SK-N-SH (cell line): ENCODE results near the gene ELMO1. TPM values are rescaled to one million over a fixed set of nuclear protein-coding genes. Genes with fewer than 3 reads are reported as not detected.

Source experiments
- CTCF ChIA-PET: fragments of 300-600, 350-600 bp; formaldehyde crosslinking; extraction: SDS; loops from one replicate; lab custom pipeline; 2021; lab: Yijun Ruan, JAX
- POLR2A ChIA-PET: fragments of 350-600 bp; sonication (Branson Sonifier 250); formaldehyde crosslinking; extraction: SDS; loops from one replicate; lab custom pipeline; 2020; ENCODE audit warnings: antibody characterized with exemption, inconsistent platforms; lab: Yijun Ruan, JAX
- DNase-seq: peaks from one replicate; pipeline ENCODE4 v3.0.0; 2012
- H2AFZ ChIP-seq: fragments of 200-600 bp; sonication (generic); 2 replicates; pipeline ENCODE4 v1.8.1; 2016; ENCODE audit warnings: antibody characterized with exemption, mild to moderate bottlenecking, low read depth
- H3F3A ChIP-seq: fragments of 200-600 bp; sonication (generic); replicated peaks from 2 replicates; pipeline ENCODE3; 2016; ENCODE audit warnings: antibody characterized with exemption, mild to moderate bottlenecking; ENCODE audit not compliant: insufficient read depth
- H3K27ac ChIP-seq, 2 experiments: fragments of 200-500 bp in 1 of 2; fragments of 200-600 bp in 1 of 2; sonication (Bioruptor generic) in 1 of 2; sonication (generic), shearing (Covaris generic) in 1 of 2; 2 replicates each; pipeline versions ENCODE4 v1.5.1 to v1.6.1; 2014 to 2016; ENCODE audit warnings: low read depth in 2 of 2, inconsistent platforms in 1 of 2, low read length in 1 of 2, mild to moderate bottlenecking in 1 of 2, mixed read lengths in 1 of 2
- H3K27me3 ChIP-seq: fragments of 200-600 bp; sonication (generic), shearing (Covaris generic); 2 replicates; pipeline ENCODE4 v1.6.1; 2016; ENCODE audit warnings: mixed run types; ENCODE audit not compliant: insufficient read depth
- H3K36me3 ChIP-seq, 2 experiments: fragments of 200-500 bp in 1 of 2; fragments of 200-600 bp in 1 of 2; sonication (Bioruptor generic) in 1 of 2; sonication (generic) in 1 of 2; replicated peaks in 1 of 2; 2 replicates each; pipeline versions ENCODE3 to v1.5.1; 2014 to 2016; ENCODE audit warnings: low read length in 1 of 2, mild to moderate bottlenecking in 1 of 2; ENCODE audit not compliant: insufficient read depth in 2 of 2, control insufficient read depth in 1 of 2
- H3K4me1 ChIP-seq, 2 experiments: fragments of 200-500 bp in 1 of 2; fragments of 200-600 bp in 1 of 2; sonication (Bioruptor generic) in 1 of 2; sonication (generic), shearing (Covaris generic) in 1 of 2; 2 replicates each; pipeline versions ENCODE4 v1.5.1 to v1.6.1; 2014 to 2016; ENCODE audit warnings: low read depth in 1 of 2, low read length in 1 of 2, mixed run types in 1 of 2; ENCODE audit not compliant: insufficient read depth in 2 of 2, control insufficient read depth in 1 of 2
- H3K4me2 ChIP-seq: fragments of 200-600 bp; sonication (generic), shearing (Covaris generic); 2 replicates; pipeline ENCODE4 v1.6.1; 2017; ENCODE audit warnings: mixed run types
- H3K4me3 ChIP-seq, 2 experiments: fragments of 200-500 bp in 1 of 2; fragments of 200-600 bp in 1 of 2; sonication (Bioruptor generic) in 1 of 2; sonication (generic), shearing (Covaris generic) in 1 of 2; 2 replicates each; pipeline versions ENCODE4 v1.5.1 to v1.8.1; 2014 to 2016; ENCODE audit warnings: low read depth in 2 of 2, inconsistent platforms in 1 of 2, low read length in 1 of 2, mild to moderate bottlenecking in 1 of 2, mixed read lengths in 1 of 2, moderate library complexity in 1 of 2
- H3K79me2 ChIP-seq: fragments of 200-600 bp; sonication (generic); 2 replicates; pipeline ENCODE4 v1.8.1; 2017; ENCODE audit warnings: mild to moderate bottlenecking; ENCODE audit not compliant: insufficient read depth
- H3K9ac ChIP-seq: fragments of 200-600 bp; sonication (generic); 2 replicates; pipeline ENCODE4 v1.6.1; 2017; ENCODE audit warnings: mixed run types
- H3K9me2 ChIP-seq: fragments of 200-600 bp; sonication (generic); 2 replicates; pipeline ENCODE4 v1.6.1; 2017; ENCODE audit warnings: mixed run types
- H3K9me3 ChIP-seq: fragments of 200-600 bp; sonication (generic); 2 replicates; pipeline ENCODE4 v1.6.1; 2017; ENCODE audit warnings: mixed run types, mild to moderate bottlenecking, moderate library complexity
- H4K20me1 ChIP-seq: fragments of 200-600 bp; sonication (generic); 2 replicates; pipeline ENCODE4 v1.6.1; 2017; ENCODE audit warnings: mild to moderate bottlenecking, mixed run types; ENCODE audit not compliant: insufficient read depth
- CTCF ChIP-seq: fragments of 200-600 bp; sonication (generic); IDR thresholded peaks from 2 replicates; pipeline ENCODE4 v1.6.1; 2017; ENCODE audit warnings: antibody characterized with exemption, mild to moderate bottlenecking, moderate library complexity
- ELF1 ChIP-seq: IDR thresholded peaks from 2 replicates; pipeline ENCODE4 v1.4.0; 2012
- EP300 ChIP-seq, 2 experiments: IDR thresholded peaks; 2 replicates each; pipeline versions ENCODE4 v1.4.0 to v1.6.1; 2012; ENCODE audit warnings: borderline replicate concordance in 1 of 2, low read depth in 1 of 2, low read length in 1 of 2
- GABPA ChIP-seq: IDR thresholded peaks from 2 replicates; pipeline ENCODE4 v1.4.0; 2012; ENCODE audit warnings: low read depth, mild to moderate bottlenecking
- IRF3 ChIP-seq: fragments of 150-350 bp; IDR thresholded peaks from 2 replicates; pipeline ENCODE4 v1.6.1; 2016; ENCODE audit warnings: mild to moderate bottlenecking, low read depth, low read length
- JUND ChIP-seq: IDR thresholded peaks from 2 replicates; pipeline ENCODE4 v1.4.0; 2012
- MXI1 ChIP-seq: IDR thresholded peaks from 2 replicates; pipeline ENCODE4 v1.6.1; 2012; ENCODE audit warnings: mild to moderate bottlenecking, low read depth, low read length, improper control_type of control experiment
- PBX3 ChIP-seq: IDR thresholded peaks from 2 replicates; pipeline ENCODE4; 2012
- POLR2AphosphoS5 ChIP-seq: IDR thresholded peaks from 2 replicates; pipeline ENCODE4 v1.6.1; 2012; ENCODE audit warnings: low read depth, low read length
- RFX5 ChIP-seq: IDR thresholded peaks from 2 replicates; pipeline ENCODE4 v1.6.1; 2012; ENCODE audit warnings: mild to moderate bottlenecking, improper control_type of control experiment, low read length
- SMC3 ChIP-seq: IDR thresholded peaks from 2 replicates; pipeline ENCODE4 v1.6.1; 2012; ENCODE audit warnings: low read depth, low read length, improper control_type of control experiment
- TCF12 ChIP-seq: IDR thresholded peaks from 2 replicates; pipeline ENCODE4 v1.4.0; 2012
- TEAD4 ChIP-seq: IDR thresholded peaks from 2 replicates; pipeline ENCODE4 v1.4.0; 2012; ENCODE audit warnings: mild to moderate bottlenecking, borderline replicate concordance; ENCODE audit not compliant: insufficient read depth
- USF1 ChIP-seq: IDR thresholded peaks from 2 replicates; pipeline ENCODE4 v1.4.0; 2012; ENCODE audit warnings: low read depth, borderline replicate concordance
- WGBS: methylation state at CpG from one replicate; pipeline ENCODE4 v1.1.6; 2017; ENCODE audit warnings: low lambda C conversion rate; 5-methylcytosine and 5-hydroxymethylcytosine counted together
- polyA plus RNA-seq, 3 experiments: library from polyadenylated mRNA; depleted of rRNA; stranded (reverse); fragments of >200 nt; gene quantifications; 2 replicates each; pipeline ENCODE4 v1.2.3, GENCODE V29; 2012

ELMO1 gene
- polyA plus RNA-seq, 1 of the 3 experiments (the other 2 are of a cell fraction), result 0.64 TPM

- Histone ChIP-seq H3K9ac (no peak overlapping the region), H4K20me1 (no peaks in the 10 kb centered on the region), H3K4me2 (no peak overlapping the region), H3K79me2 (no peaks in the 10 kb centered on the region), H3K4me3 (no peak overlapping the region), H2AFZ (no peak overlapping the region), H3K9me3 (peaks cover 3% of the 10 kb centered on the region; the same call in 1 of the 2 replicates), H3K27ac (peak overlapping the region in 1 of 2 experiments; percentile 11; a peak in 1 of 4 replicates), H3F3A (no peaks in the 10 kb centered on the region), H3K9me2 (no peaks in the 10 kb centered on the region)
- CTCF ChIA-PET, result interaction anchor here (1.5 to 5.5 kb wide), 8 partner anchors 47 to 551 kb away, joined by 3 to 42 read pairs (median 10); partner anchors contain the start of gene ELMO1
- 4% methylated on average over 3 of the region's 3 CpGs for WGBS
- DNase-seq, result peak; percentile 42
- POLR2A ChIA-PET, result interaction anchor here (0.6 kb wide), 1 partner anchor 173 kb away, joined by 3 read pairs; no protein-coding TSS in a partner anchor
- TF ChIP-seq PBX3 (no peak), ELF1 (no peak), JUND (no peak), POLR2AphosphoS5 (no peak), GABPA (no peak), CTCF (no peak), TEAD4 (no peak), EP300 (IDR thresholded peaks at IDR 0.05; ENCODE audit: borderline replicate concordance in 1 of 2, low read depth in 1 of 2, low read length in 1 of 2) (no peak; a peak in 1 of 4 replicates), USF1 (no peak), TCF12 (0 out of 2 replicates have a peak, but pooled peaks have one; percentile 8), SMC3 (no peak), MXI1 (peak; percentile 20; the same call in 1 of the 2 replicates), RFX5 (no peak), IRF3 (no peak)
- TF ChIP-seq, all 33 proteins: peak for 2
- peaks cover 0 to 36% of the 10 kb centered on the region in 2 experiments; a peak in 2 of 4 replicates for H3K4me1 ChIP-seq
- H3K27me3 ChIP-seq, result no peaks in the 10 kb centered on the region
- H3K36me3 ChIP-seq, result no peaks in the 10 kb centered on the region
Observed at GRCh38 chr7:37282927-37283326, 165.7 kb downstream of the ELMO1 start.
